Astrocyte of the cerebellum (primary cell): ENCODE results near the gene ST13.

Experiments
- DNase-seq: peaks from one replicate; pipeline ENCODE4 v3.0.0-alpha.2; 2011; ENCODE audit warnings: low read depth
- H3K4me3 ChIP-seq: 2 replicates; pipeline ENCODE4 v1.5.1; 2011; ENCODE audit warnings: mild to moderate bottlenecking, low read depth, low read length, moderate library complexity
- CTCF ChIP-seq: IDR thresholded peaks from 2 replicates; pipeline ENCODE4 v1.5.1; 2012; ENCODE audit warnings: low read length, low read depth, moderate library complexity, mild to moderate bottlenecking; ENCODE audit errors: missing control alignments
- in situ Hi-C: cut with HindIII; loops from 2 replicates; pipeline ENCODE4 v1.10.0; 2017; ENCODE audit warnings: low sequenced_read_pairs

The ST13 gene

GRCh38 chr22:40856513-40857308 is at the start of gene ST13, which contains the start of gene XPNPEP3:
TSS of gene ST13 (minus strand) at chr22:40856639. CDS start at chr22:40856540, 99 bp downstream.
TSS of gene XPNPEP3 (plus strand) at chr22:40857148. CDS start at chr22:40857182, 34 bp downstream.
- peak; percentile 92 for DNase-seq
- in situ Hi-C loops, result no loop called here
- TF ChIP-seq CTCF, result peak; percentile 25
- peak within 1 kb of the TSS; percentile 97 for H3K4me3 ChIP-seq

GRCh38 chr22:40904101-40904500 is 47.7 kb upstream of the ST13 start:
- DNase-seq, result no peak
- in situ Hi-C loops, result loop anchor here (25.0 kb wide), 1 partner anchor 258 kb away; no protein-coding TSS in a partner anchor
- TF ChIP-seq CTCF, result no peak
- H3K4me3 ChIP-seq, result no peak overlapping the region

- H3K4me3 ChIP-seq, result no peak overlapping the region
- TF ChIP-seq CTCF, result peak; percentile 59
- in situ Hi-C loops, result no loop called here
- peak; percentile 36 for DNase-seq
These were observed 42.5 kb upstream of the ST13 start for GRCh38 chr22:40898850-40899357.

GRCh38 chr22:40894417-40894816 is 38.0 kb upstream of the ST13 start:
- in situ Hi-C loops, result no loop called here
- TF ChIP-seq CTCF, result no peak
- H3K4me3 ChIP-seq, result no peak overlapping the region
- no peak for DNase-seq

GRCh38 chr22:40890881-40891280 is 34.4 kb upstream of the ST13 start:
- in situ Hi-C loops, result no loop called here
- DNase-seq, result no peak
- TF ChIP-seq CTCF, result no peak
- H3K4me3 ChIP-seq, result no peak overlapping the region

GRCh38 chr22:40889116-40889515 is 32.7 kb upstream of the ST13 start:
- in situ Hi-C loops, result no loop called here
- TF ChIP-seq CTCF, result no peak
- H3K4me3 ChIP-seq, result no peak overlapping the region

More at GRCh38 chr22:40889116-40889515, 32.7 kb upstream of the ST13 start:
- DNase-seq, result no peak
